NOMO-1 (cell line): ENCODE measurements around the gene SIRT3.

Experiments
- DNase-seq, 2 experiments: peaks; one replicate each; lab custom pipeline; 2025; ENCODE audit not compliant: unreplicated experiment in 2 of 2; lab: John Stamatoyannopoulos, UW

The SIRT3 gene

GRCh38 chr11:271319-271715 lies 35.2 kb upstream of the SIRT3 start:
- DNase-seq = no peak

- DNase-seq = no peak
Measured at GRCh38 chr11:270451-271318, 34.5 kb upstream of the SIRT3 start.

- DNase-seq = peak; percentile 78 to 96
Measured at GRCh38 chr11:269146-269890, 33.2 kb upstream of the SIRT3 start.

GRCh38 chr11:268716-269145 lies 32.6 kb upstream of the SIRT3 start:
- DNase-seq = peak; percentile 78 to 90

- DNase-seq = peak; percentile 4 to 65
Measured at GRCh38 chr11:267491-267994, 31.4 kb upstream of the SIRT3 start.

GRCh38 chr11:266676-267439 lies 30.7 kb upstream of the SIRT3 start:
- DNase-seq = peak in 1 of 2 experiments; percentile 27

- DNase-seq = no peak
Measured at GRCh38 chr11:261624-262023, 25.5 kb upstream of the SIRT3 start.

GRCh38 chr11:259413-259812 lies 23.3 kb upstream of the SIRT3 start:
- DNase-seq = no peak

- DNase-seq = no peak
Measured at GRCh38 chr11:257766-258493, 21.8 kb upstream of the SIRT3 start.

GRCh38 chr11:256952-257737 lies 21.0 kb upstream of the SIRT3 start:
- DNase-seq = peak; percentile 38 to 63

GRCh38 chr11:255816-256215 lies 19.7 kb upstream of the SIRT3 start:
- no peak for DNase-seq

GRCh38 chr11:255176-255575 lies 19.0 kb upstream of the SIRT3 start:
- DNase-seq = no peak

GRCh38 chr11:253886-254270 lies 17.7 kb upstream of the SIRT3 start:
- DNase-seq = no peak

- no peak for DNase-seq
Measured at GRCh38 chr11:253160-253885, 17.2 kb upstream of the SIRT3 start.

GRCh38 chr11:252666-253065 lies 16.5 kb upstream of the SIRT3 start:
- DNase-seq = no peak

GRCh38 chr11:251550-251949 lies 15.4 kb upstream of the SIRT3 start:
- no peak for DNase-seq

GRCh38 chr11:250740-251299 lies 14.7 kb upstream of the SIRT3 start:
- DNase-seq = peak; percentile 44 to 63

GRCh38 chr11:250274-250673 lies 14.1 kb upstream of the SIRT3 start:
- no peak for DNase-seq

- DNase-seq = no peak
Measured at GRCh38 chr11:249062-249461, 12.9 kb upstream of the SIRT3 start.
